ENCODE data around the gene SH3BP1. TPM values are rescaled to one million over a fixed set of nuclear protein-coding genes. Genes with fewer than 3 reads are reported as not detected.

The SH3BP1 gene
- polyA plus RNA-seq, 2 of the 4 experiments (the other 2 are of a cell fraction): 1.8 to 2.7 TPM

GRCh38 chr22:37686002-37686982 lies 46.8 kb downstream of the SH3BP1 start, which contains the start of gene NOL12:
TSS of gene NOL12 (plus strand) at chr22:37686343. CDS start at chr22:37686393, 50 bp downstream.
- H3K27ac ChIP-seq: peak within 1 kb of the TSS; percentile 98 to 99
- FAIRE-seq (peak; percentile 39), DNase-seq (ENCODE audit: low read depth in 1 of 2, low spot score in 1 of 2) (peak; percentile 62 to 90), ATAC-seq (peak; percentile 91 to 95)
- TF ChIP-seq FOSL2 (IDR thresholded peaks at IDR 0.05): no peak
- peak; percentile 27; the same call in 1 of the 2 replicates for TF ChIP-seq FOSL2 (CRISPR knock-in tag; IDR thresholded peaks at IDR 0.05)
- TF ChIP-seq JUN (IDR thresholded peaks at IDR 0.05): peak in 1 of 2 experiments; percentile 36; a peak in 1 of 5 replicates
- no peak for TF ChIP-seq CBX8 (IDR thresholded peaks at IDR 0.05)
- peak; percentile 92 for TF ChIP-seq MAX (IDR thresholded peaks at IDR 0.05)
- TF ChIP-seq TP53 (CRISPR knock-in tag; IDR thresholded peaks at IDR 0.05): no peak
- TF ChIP-seq PHF8 (IDR thresholded peaks at IDR 0.05; ENCODE audit: borderline replicate concordance, low read depth): peak; percentile 77
- TF ChIP-seq KDM5A (IDR thresholded peaks at IDR 0.05): peak; percentile 57; the same call in 1 of the 2 replicates
- ChIA-PET POLR2A (interaction anchor here (1.0 to 2.1 kb wide), 6 partner anchors 10 to 119 kb away, joined by 3 to 8 read pairs (median 4); partner anchors contain the start of genes LGALS1, PDXP and TRIOBP), CTCF (interaction anchor here (1.9 to 6.6 kb wide), 4 partner anchors 10 to 106 kb away, joined by 5 to 44 read pairs (median 5); no protein-coding TSS in a partner anchor)
- peak within 1 kb of the TSS; percentile 96 for H3K4me3 ChIP-seq
- WGBS (ENCODE audit: missing lambda C conversion rate): 5% methylated on average over 53 of the region's 62 CpGs
- H3K9me3 ChIP-seq: no peaks in the 10 kb centered on the region
- peaks cover 16% of the 10 kb centered on the region for H3K4me1 ChIP-seq
- H3K4me2 ChIP-seq: peak within 1 kb of the TSS; percentile 91

- Histone ChIP-seq H3K9me3 (no peaks in the 10 kb centered on the region), H3K4me2 (no peak overlapping the region), H3K27ac (no peak overlapping the region), H3K4me3 (no peak overlapping the region), H3K4me1 (peaks cover 11% of the 10 kb centered on the region; the same call in 1 of the 3 replicates)
- ATAC-seq (no peak), FAIRE-seq (no peak), DNase-seq (ENCODE audit: low read depth in 1 of 2, low spot score in 1 of 2) (no peak)
- TF ChIP-seq MAZ (IDR thresholded peaks at IDR 0.05; ENCODE audit: borderline replicate concordance, low read depth, low read length) (no peak), EHMT2 (IDR thresholded peaks at IDR 0.05; ENCODE audit: low read depth) (no peak), GATA3 (IDR thresholded peaks at IDR 0.05; ENCODE audit: borderline replicate concordance) (no peak), KDM5A (IDR thresholded peaks at IDR 0.05) (no peak), HEYL (CRISPR knock-in tag; IDR thresholded peaks at IDR 0.05) (no peak), HMGXB4 (CRISPR knock-in tag; IDR thresholded peaks at IDR 0.05; ENCODE audit: borderline replicate concordance) (no peak), HOXB13 (CRISPR knock-in tag; IDR thresholded peaks at IDR 0.05; ENCODE audit: low read depth) (no peak), JUN (IDR thresholded peaks at IDR 0.05) (no peak), ZFP36 (IDR thresholded peaks at IDR 0.05; ENCODE audit: borderline replicate concordance, partially characterized antibody) (no peak), FOSB (CRISPR knock-in tag; IDR thresholded peaks at IDR 0.05) (no peak), CBX8 (IDR thresholded peaks at IDR 0.05) (no peak), NPAS2 (CRISPR knock-in tag; IDR thresholded peaks at IDR 0.05; ENCODE audit: borderline replicate concordance) (no peak), RNF2 (IDR thresholded peaks at IDR 0.05; ENCODE audit: borderline replicate concordance, low read depth) (no peak), BHLHE40 (IDR thresholded peaks at IDR 0.05; ENCODE audit: low read depth, low read length) (no peak), CBX2 (IDR thresholded peaks at IDR 0.05; ENCODE audit: borderline replicate concordance, low read depth) (no peak), CHD4 (IDR thresholded peaks at IDR 0.05; ENCODE audit: borderline replicate concordance) (no peak), ZSCAN20 (CRISPR knock-in tag; IDR thresholded peaks at IDR 0.05) (no peak), E2F6 (IDR thresholded peaks at IDR 0.05; ENCODE audit: borderline replicate concordance, low read depth) (no peak)
- WGBS (ENCODE audit: missing lambda C conversion rate): 89% methylated on average over 2 of the region's 7 CpGs
- ChIA-PET CTCF (interaction anchor here (1.0 kb wide), 1 partner anchor 9 kb away, joined by 3 read pairs; no protein-coding TSS in a partner anchor), POLR2A (no interaction called here)
These were observed 50.9 kb downstream of the SH3BP1 start for GRCh38 chr22:37690407-37690806.
